ENCODE data around the gene TBL1X. TPM values are rescaled to one million over a fixed set of nuclear protein-coding genes. Genes with fewer than 3 reads are reported as not detected.

TBL1X gene
- total and polyA plus RNA-seq, 2 of the 4 experiments (the other 2 are of a cell fraction), result 16.2 to 20.8 TPM

DNA sequence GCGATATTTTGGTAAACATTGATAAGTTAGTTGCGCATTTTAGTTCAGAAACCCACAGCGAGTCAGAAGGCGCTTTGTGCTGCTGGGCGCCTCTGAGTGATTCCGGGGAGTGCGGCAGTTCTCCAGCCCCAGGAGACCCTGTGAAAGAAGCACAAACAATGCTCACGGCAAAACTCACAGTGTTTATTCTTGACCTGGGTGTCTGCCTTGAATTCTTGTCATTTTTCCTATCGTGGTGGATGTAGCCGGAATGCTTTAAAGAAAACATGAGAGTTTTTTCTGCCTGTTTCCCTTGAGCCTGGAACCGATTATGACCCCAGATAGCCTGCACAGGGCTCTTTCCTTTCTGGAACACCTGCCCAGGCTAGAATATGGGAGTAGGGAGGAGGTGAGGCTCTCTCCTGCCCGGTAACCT is 6.7 kb downstream of the TBL1X start:
- Histone ChIP-seq H2AK9ac (replicated peaks; ENCODE audit: low read depth, low read length, poor library complexity) (no peak overlapping the region), H2AFZ (replicated peaks; ENCODE audit: low read length, poor library complexity) (no peak overlapping the region), H3K79me1 (ENCODE audit: low read depth in 1 of 2, low read length in 2 of 2) (peaks cover 15 to 35% of the 10 kb centered on the region in 2 experiments), H2BK5ac (ENCODE audit: low read depth, low read length, poor library complexity, severe bottlenecking) (peak overlapping the region; percentile 67), H2BK120ac (ENCODE audit: low read depth, low read length) (peak overlapping the region; percentile 68), H2BK15ac (ENCODE audit: low read depth, low read length) (peak overlapping the region; percentile 57; the same call in 1 of the 3 replicates), H3K4me1 (ENCODE audit: control insufficient read depth, insufficient read depth, low read length) (peaks cover 8% of the 10 kb centered on the region), H3K9me1 (ENCODE audit: insufficient read depth, low read length) (no peaks in the 10 kb centered on the region; the same call in none of the 2 replicates), H4K20me1 (ENCODE audit: insufficient read depth, low read length) (peaks cover 32% of the 10 kb centered on the region), H3K27me3 (ENCODE audit: control insufficient read depth, insufficient read depth, low read length) (no peaks in the 10 kb centered on the region), H3K14ac (replicated peaks; ENCODE audit: low read depth, low read length) (peak overlapping the region; percentile 55; the same call in 1 of the 2 replicates), H3K4me2 (ENCODE audit: low read depth, low read length) (peak overlapping the region; percentile 80), H4K8ac (ENCODE audit: low read depth in 2 of 2, low read length in 2 of 2) (no peak overlapping the region), H3K56ac (ENCODE audit: extremely low read depth, insufficient read depth, low read length) (no peak overlapping the region), H2AK5ac (ENCODE audit: low read depth, low read length) (peak overlapping the region; percentile 60; the same call in 1 of the 2 replicates), H3K9me3 (ENCODE audit: control insufficient read depth, insufficient read depth, low read length) (no peaks in the 10 kb centered on the region), H3K9ac (ENCODE audit: low read depth, low read length) (peak overlapping the region; percentile 44), H3K4me3 (ENCODE audit: insufficient read depth, low read depth, low read length) (no peak overlapping the region), H3K36me3 (ENCODE audit: control insufficient read depth, insufficient read depth, low read length) (peaks cover 1% of the 10 kb centered on the region), H3K23ac (ENCODE audit: low read depth, low read length) (0 out of 2 replicates have a peak overlapping the region, but pooled peaks have one; percentile 63), H2BK20ac (ENCODE audit: low read depth, low read length) (no peak overlapping the region), H3K27ac (ENCODE audit: insufficient read depth, low read length) (peak overlapping the region; percentile 85), H3K4ac (ENCODE audit: low read depth, low read length) (peak overlapping the region; percentile 68), H3K18ac (ENCODE audit: low read depth, low read length) (peak overlapping the region; percentile 40; the same call in 1 of the 2 replicates), H4K5ac (ENCODE audit: low read depth, low read length) (peak overlapping the region; percentile 43; the same call in 1 of the 2 replicates), H4K91ac (ENCODE audit: insufficient read depth, low read depth, low read length) (peak overlapping the region; percentile 66; the same call in 1 of the 2 replicates)
- in situ Hi-C loops (cut with MboI; ENCODE audit: low sequenced_read_pairs) (loop anchor here (25.0 kb wide), 1 partner anchor 509 kb away; no protein-coding TSS in a partner anchor), dilution Hi-C loops (cut with HindIII; ENCODE audit: low sequenced_read_pairs, unreplicated experiment) (no loop called here), intact Hi-C loops (cut with micrococcal nuclease) (loop anchor here (5.0 kb wide), 1 partner anchor 91 kb away; no protein-coding TSS in a partner anchor)
- ChIA-PET POLR2A (ENCODE audit: unreplicated experiment) (interaction anchor here (0.6 kb wide), 1 partner anchor 157 kb away, joined by 3 read pairs; no protein-coding TSS in a partner anchor), CTCF (interaction anchor here (0.6 kb wide), 1 partner anchor 197 kb away, joined by 3 read pairs; no protein-coding TSS in a partner anchor)
- WGBS, 2 experiments (ENCODE audit: extremely low coverage in 2 of 2, insufficient read length in 1 of 2), result 58% methylated on average over 4 of the region's 12 CpGs; no CpG with 5 or more reads in 1 of the 2 experiments
- no peak for TF ChIP-seq ELK1 (IDR thresholded peaks at IDR 0.05; ENCODE audit: borderline replicate concordance, low read depth, low read length)
- BruUV-seq (replicated peaks), result no TSS peak
- peak; percentile 73 for ATAC-seq (ENCODE audit: low read depth)
- DNase-seq, result peak; percentile 63

Data from IMR-90 (cell line).